Measurements from ENCODE around the gene NR2F6.

NR2F6 gene

GRCh38 chr19:17263712-17264640 is 18.3 kb upstream of the NR2F6 start:
- no peak for DNase-seq

- no peak for DNase-seq
These were observed 16.8 kb upstream of the NR2F6 start for GRCh38 chr19:17262557-17262956.

GRCh38 chr19:17260842-17261325 is 15.2 kb upstream of the NR2F6 start:
- peak; percentile 91 for DNase-seq

- no peak for DNase-seq
These were observed 14.2 kb upstream of the NR2F6 start for GRCh38 chr19:17259934-17260333.

- DNase-seq: no peak
These were observed 13.5 kb upstream of the NR2F6 start for GRCh38 chr19:17259118-17259780.

- DNase-seq: no peak
These were observed 10.4 kb upstream of the NR2F6 start for GRCh38 chr19:17256130-17256529.

GRCh38 chr19:17255150-17255621 is 9.5 kb upstream of the NR2F6 start:
- DNase-seq: no peak

GRCh38 chr19:17254636-17255035 is 8.9 kb upstream of the NR2F6 start:
- DNase-seq: no peak

GRCh38 chr19:17249887-17250548 is 4.3 kb upstream of the NR2F6 start:
- DNase-seq: no peak

GRCh38 chr19:17248011-17248776 is 2.5 kb upstream of the NR2F6 start:
- DNase-seq: no peak

GRCh38 chr19:17246681-17247425 is 1.1 kb upstream of the NR2F6 start:
- no peak for DNase-seq

GRCh38 chr19:17244618-17245534 is 843 bp downstream of the NR2F6 start:
- DNase-seq: no peak

GRCh38 chr19:17243830-17244617 is 1.7 kb downstream of the NR2F6 start:
- no peak for DNase-seq

GRCh38 chr19:17243211-17243829 is 2.4 kb downstream of the NR2F6 start:
- DNase-seq: no peak

GRCh38 chr19:17242431-17243208 is 3.1 kb downstream of the NR2F6 start:
- DNase-seq: no peak

- no peak for DNase-seq
These were observed 4.8 kb downstream of the NR2F6 start for GRCh38 chr19:17240826-17241399.

- DNase-seq: no peak
These were observed 5.5 kb downstream of the NR2F6 start for GRCh38 chr19:17240062-17240752.
